GM12864 (cell line): ENCODE data around the gene KRTAP5-1.

ENCODE experiments used
- DNase-seq: peaks from one replicate; pipeline ENCODE4 v3.0.0-alpha.2; 2011; ENCODE audit warnings: low read depth
- H3K4me3 ChIP-seq: 2 replicates; pipeline ENCODE4 v1.5.1; 2011; ENCODE audit warnings: mild to moderate bottlenecking, low read depth, low read length, control low read depth
- CTCF ChIP-seq: IDR thresholded peaks from 2 replicates; pipeline ENCODE4 v1.5.1; 2011; ENCODE audit warnings: low read depth, mild to moderate bottlenecking, moderate library complexity, low read length, control low read depth, inconsistent platforms; ENCODE audit errors: missing control alignments

The KRTAP5-1 gene

DNA sequence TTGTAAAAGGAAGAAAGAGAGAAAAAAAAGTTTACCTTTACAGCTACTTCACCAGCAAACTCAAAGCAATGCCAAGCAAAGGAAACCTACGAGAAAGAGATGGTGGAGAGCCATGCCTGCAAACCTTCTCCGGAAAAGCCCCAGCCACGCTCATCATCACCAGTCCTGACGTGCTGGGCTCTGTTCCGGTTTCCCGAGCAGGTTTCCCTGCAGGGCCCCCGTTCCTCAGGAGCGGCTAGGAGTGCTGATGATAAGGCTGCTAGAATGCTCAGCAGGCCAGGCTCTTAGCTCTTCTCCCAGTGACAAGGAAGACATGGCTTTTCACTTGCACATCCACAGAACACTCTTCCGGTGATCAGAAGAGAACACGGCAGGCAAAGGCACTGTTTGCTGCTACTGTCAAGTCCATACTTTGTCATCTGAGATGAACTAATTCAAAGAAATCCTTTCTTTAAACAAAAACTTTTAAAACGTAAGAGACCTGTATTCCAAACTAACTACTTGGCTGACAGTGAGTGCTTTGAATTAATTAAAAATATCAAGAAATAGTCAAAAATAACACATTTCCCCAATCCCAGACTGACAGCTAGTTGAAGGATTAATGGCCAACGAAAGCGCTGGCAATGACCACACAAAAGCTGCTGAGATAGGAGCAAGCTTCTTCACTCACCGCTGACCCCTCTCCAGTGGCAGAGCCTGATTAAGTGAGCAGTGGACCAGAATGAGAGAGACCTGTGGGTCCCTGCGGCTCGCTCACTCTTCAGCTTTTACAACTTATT, 48.8 kb downstream of the KRTAP5-1 start:
- no peak for TF ChIP-seq CTCF
- no peak for DNase-seq

GRCh38 chr11:1534682-1535081, 50.4 kb downstream of the KRTAP5-1 start:
- no peak overlapping the region for H3K4me3 ChIP-seq
- no peak for TF ChIP-seq CTCF
- no peak for DNase-seq

More for the DNA sequence above, 48.8 kb downstream of the KRTAP5-1 start:
- H3K4me3 ChIP-seq = no peak overlapping the region
